Gastrocnemius medialis (tissue), 4 donors: ENCODE results near the gene RPS6KA2.

Experiments
- CTCF ChIP-seq, 5 experiments: fragments of 450-650 bp in 3 of 5; fragments of 200-600 bp in 2 of 5; sonication (generic) in 2 of 5; IDR thresholded peaks in 4 of 5; conservative IDR thresholded peaks in 1 of 5; 1 replicate in 4 of 5; 2 replicates in 1 of 5; pipeline ENCODE4 v1.5.1; 2016 to 2019; ENCODE audit warnings: antibody characterized with exemption in 5 of 5, mild to moderate bottlenecking in 3 of 5, moderate library complexity in 3 of 5
- POLR2A ChIP-seq, 2 donors: fragments of 450-650 bp; IDR thresholded peaks; one replicate each; pipeline ENCODE4 v1.6.1; 2017; ENCODE audit warnings: antibody characterized with exemption in 2 of 2, mild to moderate bottlenecking in 2 of 2, moderate library complexity in 2 of 2

- no peak for TF ChIP-seq CTCF (IDR thresholded peaks at IDR 0.05 in 4 of 5, conservative IDR thresholded peaks at IDR 0.05 in 1 of 5)
- no peak for TF ChIP-seq POLR2A (IDR thresholded peaks at IDR 0.05)
These were observed 5.9 kb downstream of the RPS6KA2 start for GRCh38 chr6:166621114-166621540.
